ENCODE measurements around the gene KCNQ1.

Gene KCNQ1

GRCh38 chr11:2674658-2675131, 229.9 kb downstream of the KCNQ1 start:
- DNase-seq = no peak

GRCh38 chr11:2675540-2675939, 230.7 kb downstream of the KCNQ1 start:
- no peak for DNase-seq

- DNase-seq = no peak
Measured at GRCh38 chr11:2677127-2677526, 232.3 kb downstream of the KCNQ1 start.

GRCh38 chr11:2678396-2678795, 233.6 kb downstream of the KCNQ1 start:
- DNase-seq = no peak

- no peak for DNase-seq
Measured at GRCh38 chr11:2679011-2679676, 234.3 kb downstream of the KCNQ1 start.

GRCh38 chr11:2681408-2682145, 236.8 kb downstream of the KCNQ1 start:
- DNase-seq = no peak

- no peak for DNase-seq
Measured at GRCh38 chr11:2683806-2684205, 239.0 kb downstream of the KCNQ1 start.

GRCh38 chr11:2684581-2684980, 239.8 kb downstream of the KCNQ1 start:
- no peak for DNase-seq

- no peak for DNase-seq
Measured at GRCh38 chr11:2685051-2685450, 240.2 kb downstream of the KCNQ1 start.

- DNase-seq = no peak
Measured at GRCh38 chr11:2685566-2686359, 241.0 kb downstream of the KCNQ1 start.

- no peak for DNase-seq
Measured at GRCh38 chr11:2686360-2687222, 241.8 kb downstream of the KCNQ1 start.

GRCh38 chr11:2687223-2687530, 242.4 kb downstream of the KCNQ1 start:
- DNase-seq = no peak

- no peak for DNase-seq
Measured at GRCh38 chr11:2687782-2688191, 243.0 kb downstream of the KCNQ1 start.

GRCh38 chr11:2688381-2689231, 243.8 kb downstream of the KCNQ1 start:
- DNase-seq = no peak

GRCh38 chr11:2689651-2690575, 245.1 kb downstream of the KCNQ1 start:
- no peak for DNase-seq

- no peak for DNase-seq
Measured at GRCh38 chr11:2690596-2691354, 246.0 kb downstream of the KCNQ1 start.

GRCh38 chr11:2691355-2691761, 246.6 kb downstream of the KCNQ1 start:
- no peak for DNase-seq

- no peak for DNase-seq
Measured at GRCh38 chr11:2691991-2692875, 247.4 kb downstream of the KCNQ1 start.

All from stimulated activated CD4-positive, alpha-beta T cell treated with anti-CD3 and anti-CD28 coated beads, Interleukin-4, amount 100 ng/mL, for 24 hours (primary cell).